Endometrium (tissue), 2 donors: ENCODE data around the gene BTG4.
A peak's percentile ranks its signal among the peaks of the same experiment; 100 is the strongest.

Experiments used
- FAIRE-seq: peaks from 2 replicates; lab custom pipeline; 2012; peaks lifted over from hg19 to GRCh38; lab: Jason Lieb, UNC
- donor health status: control.
- donor health status: control.

BTG4 gene

DNA sequence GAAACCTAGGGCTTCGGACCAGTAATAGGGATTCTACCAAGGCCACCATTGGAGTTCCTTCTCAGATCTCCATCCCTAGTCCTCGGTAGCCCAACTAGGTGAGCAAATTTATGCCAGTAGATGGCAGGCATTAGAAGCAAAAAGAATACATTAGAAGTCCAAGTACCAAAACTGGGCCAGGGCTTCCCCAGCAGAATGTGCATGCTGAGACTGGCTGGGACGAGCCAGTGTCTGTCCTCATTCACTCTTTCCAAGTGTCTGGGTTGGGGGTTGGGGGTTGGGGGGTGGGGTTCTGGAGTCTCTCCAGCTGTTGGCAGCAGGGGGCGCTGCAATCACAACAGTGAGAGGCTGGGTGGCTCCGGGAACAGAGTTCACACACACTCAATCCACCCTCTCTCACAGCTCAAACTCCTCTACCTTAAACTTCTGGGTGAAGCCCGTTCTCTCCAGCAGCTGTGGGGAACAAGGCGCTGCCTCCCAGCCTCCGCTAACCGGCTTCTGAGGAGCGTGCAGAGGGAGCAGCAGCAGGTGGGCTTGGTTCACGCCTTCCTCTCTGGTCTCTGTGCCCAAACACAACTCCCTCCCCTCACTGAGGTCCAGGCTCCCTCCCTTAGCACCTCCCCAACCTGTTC lies 57.5 kb downstream of the BTG4 start:
- no peak for FAIRE-seq

DNA sequence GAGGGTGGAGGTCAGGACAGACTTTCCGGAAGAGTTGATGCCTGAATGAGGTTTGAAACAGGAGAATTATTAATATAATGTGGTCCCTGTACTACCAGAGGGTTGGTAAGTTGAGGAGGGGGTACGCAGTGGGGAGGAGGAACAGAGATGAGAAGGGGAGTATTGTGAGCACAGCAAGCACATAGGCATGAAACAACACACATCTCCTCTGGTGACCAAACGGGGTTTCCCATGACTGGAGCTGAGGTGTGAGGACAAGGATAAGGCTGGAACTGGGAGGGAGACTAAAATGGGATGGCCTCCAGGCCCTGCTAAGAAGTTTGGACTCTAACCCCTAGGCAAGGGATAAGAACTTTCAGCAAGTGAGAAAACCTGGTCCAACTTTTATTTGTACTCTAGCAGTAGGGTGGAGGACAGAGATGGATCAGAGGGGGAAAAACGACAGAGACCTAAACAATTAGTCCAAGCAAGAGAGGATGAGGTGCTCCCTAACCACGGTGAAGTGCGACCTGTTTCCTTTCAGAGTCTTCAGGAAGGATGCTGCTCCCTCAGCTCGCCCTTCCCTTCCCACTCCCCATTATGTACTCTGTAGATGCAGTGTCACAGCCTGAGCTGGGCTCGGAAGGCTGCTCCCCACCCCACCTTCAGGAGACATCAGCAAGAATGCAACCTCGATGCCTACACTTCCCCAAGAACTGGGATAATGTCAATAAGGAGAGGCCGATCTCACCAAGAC lies 59.2 kb downstream of the BTG4 start:
- FAIRE-seq, result no peak

DNA sequence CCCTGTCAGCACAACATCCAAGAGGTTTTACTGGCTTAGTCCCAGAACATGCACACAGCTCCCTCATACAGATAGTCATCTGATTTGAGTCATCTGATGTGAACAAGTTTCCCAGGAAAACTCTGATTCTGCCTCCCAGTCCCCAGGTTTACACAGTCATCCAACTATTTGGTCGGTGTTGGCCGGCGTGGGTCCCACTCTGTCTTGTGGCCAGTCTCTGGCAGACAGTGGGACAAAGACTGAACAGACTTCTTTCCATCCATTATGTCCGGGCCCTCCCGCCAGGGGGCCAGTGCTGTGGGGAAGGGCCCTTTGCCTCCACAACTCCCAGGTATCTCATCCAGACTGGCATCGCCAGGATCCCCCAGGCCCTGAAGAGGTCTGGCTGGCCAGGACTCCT lies 60.0 kb downstream of the BTG4 start:
- no peak for FAIRE-seq

DNA sequence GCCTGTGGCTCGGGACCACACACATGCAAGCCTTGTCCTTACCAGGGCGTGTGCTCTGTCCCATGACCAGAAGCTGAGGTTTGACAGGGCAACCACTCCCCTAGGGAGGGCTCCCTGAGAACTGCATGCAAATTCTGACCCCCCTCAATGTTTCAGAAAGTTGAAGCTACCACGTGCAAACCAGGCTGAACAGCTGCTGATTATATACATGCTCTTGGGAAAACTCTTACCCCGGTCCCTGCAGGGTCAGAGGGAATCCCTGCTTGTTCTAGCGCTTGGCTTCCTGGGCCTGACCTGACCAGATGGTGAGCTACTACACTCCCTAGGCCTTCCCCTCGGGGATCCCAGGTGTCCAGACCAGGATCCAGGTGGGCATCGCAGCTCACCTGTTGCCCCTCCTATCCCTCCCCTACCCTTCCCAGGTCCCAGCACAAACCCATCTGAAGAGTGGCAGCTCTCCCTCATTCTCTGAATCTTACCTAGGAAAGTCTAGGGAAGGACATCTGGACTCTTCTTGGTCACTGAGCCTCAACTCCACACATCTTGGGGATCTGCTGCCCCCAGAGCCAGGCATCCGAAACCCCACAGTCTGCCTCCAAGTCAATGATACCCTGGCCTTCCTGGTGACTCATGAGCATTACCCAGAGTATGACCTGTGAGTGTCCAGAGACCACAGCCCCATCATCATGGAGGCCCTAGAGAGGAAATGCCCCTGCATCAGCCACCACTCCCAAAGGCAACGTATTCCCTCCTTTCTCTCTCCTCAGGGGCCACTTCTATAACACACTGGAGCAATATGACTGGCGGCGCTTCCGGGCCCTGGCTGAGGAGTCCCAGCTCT lies 61.5 kb downstream of the BTG4 start:
- no peak for FAIRE-seq

DNA sequence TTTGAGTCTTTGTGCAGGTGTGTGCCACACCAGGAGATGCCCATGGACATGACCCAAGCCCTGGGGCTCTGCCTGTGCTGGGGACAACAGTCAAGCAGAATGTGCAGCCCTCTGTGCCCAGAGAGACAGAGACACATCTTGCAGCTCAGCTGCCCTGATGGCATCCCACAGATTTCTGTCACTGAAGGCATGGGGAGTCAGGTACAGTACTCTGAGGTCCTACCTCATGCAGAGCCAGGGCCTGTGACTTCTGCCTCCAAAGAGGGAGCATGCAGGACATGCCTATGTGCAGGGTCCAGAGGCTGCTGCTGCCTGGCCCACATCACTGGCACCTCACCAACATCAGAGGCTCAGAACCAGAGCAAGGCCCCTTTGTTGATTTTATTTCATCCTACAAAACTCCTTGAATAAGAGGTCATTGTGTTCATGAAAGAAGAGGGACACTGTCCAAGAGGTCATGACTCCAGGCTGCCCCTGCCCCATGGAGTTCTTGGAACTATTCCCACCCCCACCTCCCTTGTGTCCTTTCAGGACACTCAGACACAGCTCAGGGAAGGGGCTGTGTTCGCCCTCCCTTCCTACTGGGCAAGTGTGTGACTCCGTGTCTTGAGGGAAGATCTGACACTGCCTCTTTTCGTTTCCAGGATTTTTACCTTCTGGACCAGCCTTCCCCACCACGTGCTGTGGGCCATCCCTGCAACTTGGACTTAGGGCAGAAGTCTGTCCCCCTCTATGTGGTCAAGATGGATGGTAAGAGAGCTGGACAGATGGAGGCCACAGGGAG lies 62.3 kb downstream of the BTG4 start:
- no peak for FAIRE-seq

DNA sequence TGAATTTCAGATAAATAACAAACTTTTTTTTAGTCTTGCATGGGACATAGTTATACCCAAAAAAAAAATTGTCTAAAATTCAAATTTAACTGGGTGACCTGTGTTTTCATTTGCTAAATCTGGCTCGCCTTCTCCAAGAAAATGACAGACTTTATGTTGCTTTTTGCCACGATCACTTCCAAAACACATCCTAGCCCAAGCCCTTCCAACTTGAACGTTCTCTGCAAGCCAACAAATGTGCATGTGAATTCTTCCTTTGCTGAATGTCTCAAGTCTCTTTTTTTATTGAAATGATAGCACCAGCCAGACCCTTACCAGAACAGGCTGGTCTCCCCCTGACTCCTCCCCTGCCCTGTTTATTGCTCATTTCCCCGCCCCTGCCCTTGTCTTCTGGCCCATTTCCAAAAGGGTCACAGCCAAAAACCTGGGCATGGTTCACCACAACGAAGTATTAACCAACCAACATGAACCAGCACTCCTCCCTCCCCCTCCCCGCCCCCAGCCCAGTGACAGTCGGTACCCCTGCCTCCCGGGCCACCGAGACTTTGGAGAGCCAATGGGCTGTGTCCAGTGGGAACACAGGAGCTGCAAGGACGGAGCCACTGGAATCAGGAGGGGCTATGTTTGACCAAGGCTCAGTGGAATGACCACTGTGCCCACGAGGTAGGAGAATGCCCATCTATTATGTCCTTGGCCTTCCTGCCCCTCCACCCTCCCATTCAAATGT lies 63.2 kb downstream of the BTG4 start:
- no peak for FAIRE-seq

DNA sequence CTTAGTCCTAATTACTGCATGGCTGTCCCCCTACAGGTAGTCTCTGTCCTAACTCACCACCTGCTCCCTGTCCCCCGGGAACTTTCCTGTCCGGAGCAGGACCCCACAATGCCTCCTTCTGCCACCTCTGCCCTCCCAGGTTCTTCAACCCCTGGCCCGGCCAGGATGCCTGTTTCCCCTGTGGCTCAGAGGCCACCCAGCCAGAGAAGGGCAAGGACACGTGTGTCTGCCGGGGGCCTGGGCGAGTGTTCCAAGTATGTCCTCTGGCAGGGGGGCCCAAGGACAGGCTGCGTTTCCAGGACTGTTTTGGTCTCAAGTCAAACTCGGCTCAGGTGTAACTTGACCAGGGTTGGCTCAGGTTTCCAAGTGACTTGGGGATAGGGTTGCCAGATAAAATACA lies 63.8 kb downstream of the BTG4 start:
- no peak for FAIRE-seq

DNA sequence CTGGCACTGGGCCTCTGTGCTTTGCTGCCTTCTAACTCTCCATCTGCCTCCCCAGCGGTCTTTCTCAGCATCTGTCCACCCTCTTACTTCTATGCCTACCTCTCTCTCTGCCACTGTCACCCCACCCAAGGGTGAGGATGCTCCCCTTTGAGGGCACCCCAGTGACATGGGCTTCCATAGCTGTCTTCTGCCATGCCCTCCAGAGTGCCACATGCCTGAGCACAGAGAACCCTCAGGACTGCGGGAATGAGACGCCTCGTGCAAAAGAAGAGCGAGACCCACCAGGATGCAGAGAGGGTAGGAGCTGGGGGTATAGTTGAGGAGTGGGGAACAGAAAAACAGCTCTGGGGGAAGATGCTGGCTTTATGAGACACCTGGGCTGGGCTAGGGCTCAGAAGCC lies 64.3 kb downstream of the BTG4 start:
- FAIRE-seq, result no peak

DNA sequence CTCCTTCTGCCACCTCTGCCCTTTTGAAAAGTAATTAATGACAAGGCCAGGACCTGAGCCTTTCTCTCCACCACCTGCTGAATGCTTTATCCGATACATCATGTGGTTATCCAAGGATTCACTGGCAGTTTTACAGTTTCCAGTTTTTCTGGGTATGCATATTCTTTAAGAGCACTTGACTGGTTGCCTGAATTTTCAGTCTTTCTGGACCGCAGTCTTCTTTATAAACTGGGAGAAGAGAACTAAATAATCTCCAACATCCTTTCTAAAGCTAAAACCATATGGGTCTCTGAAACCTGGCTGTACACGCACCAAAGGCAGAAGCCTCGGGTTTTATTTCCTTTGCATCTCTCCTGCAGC lies 65.1 kb downstream of the BTG4 start:
- FAIRE-seq, result no peak

DNA sequence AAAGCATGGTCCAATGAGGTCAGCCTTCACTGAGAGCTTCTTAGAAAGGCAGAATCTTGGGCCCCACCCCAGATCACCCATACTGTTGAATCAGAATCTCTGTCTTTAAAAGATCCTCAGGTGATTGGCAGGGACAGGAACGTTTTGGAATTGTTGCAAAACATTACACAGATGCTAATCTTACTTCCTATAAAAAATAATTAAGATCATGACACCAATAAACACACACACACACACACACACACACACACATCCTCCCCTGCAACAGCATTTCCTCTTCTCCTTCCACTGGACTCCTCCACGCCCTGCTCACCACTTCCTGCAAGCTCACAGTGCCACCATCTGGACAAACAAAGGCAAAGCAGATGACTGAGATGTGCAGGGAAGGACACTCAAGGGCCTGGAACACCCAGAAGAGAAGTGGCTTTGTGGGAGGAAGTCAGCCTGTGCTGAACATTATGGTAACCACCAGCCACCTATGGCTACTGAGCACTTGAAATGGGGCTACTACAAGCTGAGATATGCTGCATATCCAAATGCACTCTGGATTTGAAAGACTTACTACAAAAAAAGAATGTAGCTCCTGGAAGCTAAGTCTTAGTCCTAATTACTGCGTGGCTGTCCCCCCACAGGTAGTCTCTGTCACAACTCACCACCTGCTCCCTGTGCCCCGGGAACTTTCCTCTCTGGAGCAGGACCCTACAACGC lies 65.6 kb downstream of the BTG4 start:
- peak; percentile 96 for FAIRE-seq

DNA sequence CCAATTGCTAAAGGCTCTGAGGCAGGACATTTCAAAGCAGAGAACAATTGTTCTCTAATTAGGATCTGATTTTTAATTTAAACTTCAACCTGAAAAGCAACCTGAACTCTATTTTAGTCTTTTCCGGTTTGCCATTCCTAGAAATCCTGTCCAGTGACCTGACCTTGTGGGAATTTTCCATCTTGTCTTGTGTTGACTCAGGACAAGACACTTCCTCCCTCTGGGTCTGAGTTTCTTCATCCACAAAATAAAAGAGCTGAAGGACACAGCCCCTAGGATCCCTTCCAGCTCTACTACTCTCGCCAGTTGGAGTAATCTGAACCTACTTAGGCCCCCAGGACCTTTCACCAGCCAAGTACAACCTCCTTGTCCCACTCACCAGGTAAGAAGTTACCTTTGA lies 66.6 kb downstream of the BTG4 start:
- FAIRE-seq, result no peak
